IMR-90 (cell line): ENCODE results near the gene SLC6A2. TPM values are rescaled to one million over a fixed set of nuclear protein-coding genes. Genes with fewer than 3 reads are reported as not detected.

Experiments
- ATAC-seq: fragments of 200-7000 bp; cut with Tn5 transposase; 2 replicates; pipeline ENCODE4 v1.9.1; 2020; ENCODE audit warnings: low read depth, mild to moderate bottlenecking, moderate library complexity
- BruUV-seq: library from RNA; stranded (reverse); fragments of 400-500 nt; replicated peaks from 2 replicates; lab custom pipeline; 2021; lab: Mats Ljungman, UMichigan
- CTCF ChIA-PET: fragments of 300-600 bp; formaldehyde crosslinking; extraction: SDS; loops from one replicate; lab custom pipeline; 2021; ENCODE audit warnings: antibody characterized with exemption; lab: Yijun Ruan, JAX
- POLR2A ChIA-PET: fragments of 300-600 bp; sonication (Branson Sonifier 250); formaldehyde crosslinking; loops from one replicate; lab custom pipeline; 2022; ENCODE audit warnings: antibody characterized with exemption; ENCODE audit not compliant: unreplicated experiment; lab: Charles Lee
- DNase-seq: peaks from one replicate; pipeline ENCODE4 v3.0.0; 2013
- H2AFZ ChIP-seq: replicated peaks from 2 replicates; pipeline ENCODE3; 2013; ENCODE audit warnings: low read length, mild to moderate bottlenecking; ENCODE audit not compliant: poor library complexity
- H2AK5ac ChIP-seq: 2 replicates; pipeline ENCODE4 v1.6.1; 2013; ENCODE audit warnings: low read depth, low read length, inconsistent platforms
- H2AK9ac ChIP-seq: replicated peaks from 2 replicates; pipeline ENCODE3; 2013; ENCODE audit warnings: mild to moderate bottlenecking, low read depth, low read length, moderate library complexity; ENCODE audit not compliant: poor library complexity
- H2BK120ac ChIP-seq: 2 replicates; pipeline ENCODE4 v1.6.1; 2013; ENCODE audit warnings: low read depth, low read length, inconsistent platforms
- H2BK15ac ChIP-seq: 3 replicates; pipeline ENCODE4 v1.6.1; 2013; ENCODE audit warnings: low read depth, low read length, inconsistent platforms
- H2BK20ac ChIP-seq: 2 replicates; pipeline ENCODE4 v1.6.1; 2013; ENCODE audit warnings: low read depth, mild to moderate bottlenecking, inconsistent platforms, low read length, moderate library complexity
- H2BK5ac ChIP-seq: 2 replicates; pipeline ENCODE4 v1.6.1; 2013; ENCODE audit warnings: mild to moderate bottlenecking, low read depth, low read length, inconsistent platforms; ENCODE audit not compliant: poor library complexity, severe bottlenecking
- H3K14ac ChIP-seq: replicated peaks from 2 replicates; pipeline ENCODE4 v1.6.1; 2013; ENCODE audit warnings: low read depth, low read length, inconsistent platforms
- H3K18ac ChIP-seq: 2 replicates; pipeline ENCODE4 v1.6.1; 2013; ENCODE audit warnings: low read depth, low read length, control low read depth
- H3K23ac ChIP-seq: 2 replicates; pipeline ENCODE4 v1.6.1; 2013; ENCODE audit warnings: low read depth, low read length, inconsistent platforms
- H3K27ac ChIP-seq: 2 replicates; pipeline ENCODE4 v1.5.1; 2013; ENCODE audit warnings: mild to moderate bottlenecking, control low read depth, low read length; ENCODE audit not compliant: insufficient read depth
- H3K27me3 ChIP-seq: 2 replicates; pipeline ENCODE4 v1.6.1; 2013; ENCODE audit warnings: low read length; ENCODE audit not compliant: control insufficient read depth, insufficient read depth
- H3K36me3 ChIP-seq: 2 replicates; pipeline ENCODE4 v1.6.1; 2013; ENCODE audit warnings: low read length, mixed read lengths; ENCODE audit not compliant: control insufficient read depth, insufficient read depth
- H3K4ac ChIP-seq: 2 replicates; pipeline ENCODE4 v1.6.1; 2013; ENCODE audit warnings: low read depth, low read length, inconsistent platforms
- H3K4me1 ChIP-seq: 2 replicates; pipeline ENCODE4 v1.6.1; 2013; ENCODE audit warnings: low read length, mixed read lengths; ENCODE audit not compliant: control insufficient read depth, insufficient read depth
- H3K4me2 ChIP-seq: 2 replicates; pipeline ENCODE4 v1.6.1; 2013; ENCODE audit warnings: low read depth, mild to moderate bottlenecking, control low read depth, low read length, moderate library complexity
- H3K4me3 ChIP-seq: 2 replicates; pipeline ENCODE4 v1.5.1; 2013; ENCODE audit warnings: low read depth, mild to moderate bottlenecking, control low read depth, low read length, moderate library complexity; ENCODE audit not compliant: insufficient read depth
- H3K56ac ChIP-seq: 2 replicates; pipeline ENCODE4 v1.6.1; 2013; ENCODE audit warnings: low read length, inconsistent platforms; ENCODE audit not compliant: insufficient read depth; ENCODE audit errors: extremely low read depth
- H3K79me1 ChIP-seq, 2 experiments: 2 replicates each; pipeline ENCODE4 v1.6.1; 2013; ENCODE audit warnings: low read length in 2 of 2, inconsistent platforms in 1 of 2, low read depth in 1 of 2
- H3K9ac ChIP-seq: 2 replicates; pipeline ENCODE4 v1.6.1; 2013; ENCODE audit warnings: low read depth, low read length, control low read depth
- H3K9me1 ChIP-seq: 2 replicates; pipeline ENCODE4 v1.6.1; 2013; ENCODE audit warnings: low read length, inconsistent platforms; ENCODE audit not compliant: insufficient read depth
- H3K9me3 ChIP-seq: 2 replicates; pipeline ENCODE4 v1.6.1; 2013; ENCODE audit warnings: low read length; ENCODE audit not compliant: control insufficient read depth, insufficient read depth
- H4K20me1 ChIP-seq: 2 replicates; pipeline ENCODE4 v1.6.1; 2013; ENCODE audit warnings: low read length, inconsistent platforms; ENCODE audit not compliant: insufficient read depth
- H4K5ac ChIP-seq: 2 replicates; pipeline ENCODE4 v1.6.1; 2013; ENCODE audit warnings: mild to moderate bottlenecking, low read depth, low read length, control low read depth
- H4K8ac ChIP-seq, 2 experiments: 2 replicates each; pipeline ENCODE4 v1.6.1; 2013; ENCODE audit warnings: low read depth in 2 of 2, low read length in 2 of 2, control low read depth in 1 of 2, inconsistent platforms in 1 of 2
- H4K91ac ChIP-seq: 2 replicates; pipeline ENCODE4 v1.6.1; 2013; ENCODE audit warnings: low read depth, low read length, inconsistent platforms; ENCODE audit not compliant: insufficient read depth
- CEBPB ChIP-seq: IDR thresholded peaks from 2 replicates; pipeline ENCODE4 v1.6.1; 2012; ENCODE audit warnings: low read depth, low read length, improper control_type of control experiment
- CHD1 ChIP-seq: IDR thresholded peaks from 2 replicates; pipeline ENCODE4 v1.6.1; 2012; ENCODE audit warnings: low read depth, low read length, improper control_type of control experiment
- ELK1 ChIP-seq: fragments of 150-350 bp; IDR thresholded peaks from 2 replicates; pipeline ENCODE4 v1.6.1; 2016; ENCODE audit warnings: low read depth, mild to moderate bottlenecking, low read length, moderate library complexity, borderline replicate concordance
- MXI1 ChIP-seq: IDR thresholded peaks from 2 replicates; pipeline ENCODE4 v1.6.1; 2012; ENCODE audit warnings: low read depth, mild to moderate bottlenecking, low read length, moderate library complexity, borderline replicate concordance
- RAD21 ChIP-seq: IDR thresholded peaks from 2 replicates; pipeline ENCODE4 v1.6.1; 2012; ENCODE audit warnings: low read length, improper control_type of control experiment
- RCOR1 ChIP-seq: IDR thresholded peaks from 2 replicates; pipeline ENCODE4 v1.6.1; 2012; ENCODE audit warnings: mild to moderate bottlenecking, low read length, improper control_type of control experiment; ENCODE audit not compliant: insufficient replicate concordance
- dilution Hi-C: fragments of 300-500 bp; cut with HindIII; formaldehyde crosslinking; loops from one replicate; pipeline ENCODE4 v1.14.3; 2018; ENCODE audit warnings: low sequenced_read_pairs; ENCODE audit not compliant: unreplicated experiment
- in situ Hi-C: fragments of 300-500 bp; cut with MboI; formaldehyde crosslinking; loops from 3 replicates; pipeline ENCODE4 v1.14.3; 2019; ENCODE audit warnings: low sequenced_read_pairs, inconsistent platforms, mixed read lengths
- intact Hi-C: fragments of 100-400 bp; cut with micrococcal nuclease; formaldehyde crosslinking; loops from 2 replicates; pipeline ENCODE4 v1.10.0; 2022
- polyA plus RNA-seq, 3 experiments: library from polyadenylated mRNA; depleted of rRNA; stranded (reverse); fragments of >200 nt; gene quantifications; 2 replicates each; pipeline ENCODE4 v1.2.3, GENCODE V29; 2012; ENCODE audit warnings: low replicate concordance in 1 of 3
- total RNA-seq: library from RNA; depleted of rRNA; stranded (reverse); fragments of >200 nt; gene quantifications from 2 replicates; pipeline ENCODE4 v1.2.3, GENCODE V29; 2012

The SLC6A2 gene
- total and polyA plus RNA-seq, 2 of the 4 experiments (the other 2 are of a cell fraction): not detected

GRCh38 chr16:55630774-55631173, 25.0 kb upstream of the SLC6A2 start:
- CTCF ChIA-PET: no interaction called here
- H2BK15ac ChIP-seq: no peak overlapping the region

More at GRCh38 chr16:55630774-55631173, 25.0 kb upstream of the SLC6A2 start:
- Histone ChIP-seq H3K9ac (no peak overlapping the region), H3K4me3 (no peak overlapping the region), H2BK120ac (no peak overlapping the region), H2BK5ac (no peak overlapping the region), H3K27ac (no peak overlapping the region), H3K23ac (no peak overlapping the region), H4K8ac (no peak overlapping the region), H3K79me1 (no peaks in the 10 kb centered on the region), H3K27me3 (peaks cover 23% of the 10 kb centered on the region), H3K9me3 (no peaks in the 10 kb centered on the region; the same call in none of the 2 replicates), H4K5ac (no peak overlapping the region), H3K4ac (no peak overlapping the region), H3K4me1 (no peaks in the 10 kb centered on the region), H2AFZ (no peak overlapping the region), H2AK9ac (no peak overlapping the region), H3K56ac (no peak overlapping the region), H3K18ac (no peak overlapping the region), H3K4me2 (no peak overlapping the region), H3K36me3 (no peaks in the 10 kb centered on the region), H2BK20ac (no peak overlapping the region), H2AK5ac (no peak overlapping the region), H3K14ac (no peak overlapping the region), H4K20me1 (no peaks in the 10 kb centered on the region), H4K91ac (no peak overlapping the region), H3K9me1 (no peaks in the 10 kb centered on the region)
- TF ChIP-seq CHD1: no peak
- no peak for TF ChIP-seq RCOR1
- no peak for TF ChIP-seq ELK1
- TF ChIP-seq MXI1: no peak
- TF ChIP-seq RAD21: no peak
- TF ChIP-seq CEBPB: no peak
- dilution Hi-C loops (no loop called here), intact Hi-C loops (no loop called here), in situ Hi-C loops (no loop called here)
- DNase-seq (no peak), ATAC-seq (no peak)
- no TSS peak for BruUV-seq
- POLR2A ChIA-PET: no interaction called here
